Nephron (organoid): ENCODE measurements around the gene ACOT13.
"Not testable (repeated sequence)": the region's sequence is repeated elsewhere in the genome, so short reads cannot be mapped to it uniquely, and the experiment has no call there.

Experiments
- H3K27ac Mint-ChIP-seq, 3 experiments: 2 replicates each; pipeline ENCODE4 v1.8.0; 2020; ENCODE audit warnings: mixed read lengths in 3 of 3, mild to moderate bottlenecking in 2 of 3, moderate library complexity in 1 of 3
- H3K27me3 Mint-ChIP-seq: 2 replicates; pipeline ENCODE4 v1.8.0; 2021; ENCODE audit warnings: low read depth, mild to moderate bottlenecking, moderate library complexity, mixed read lengths
- H3K36me3 Mint-ChIP-seq: 2 replicates; pipeline ENCODE4 v1.8.0; 2020; ENCODE audit warnings: low read depth, mixed read lengths
- H3K4me1 Mint-ChIP-seq: 2 replicates; pipeline ENCODE4 v1.8.0; 2020; ENCODE audit warnings: mixed read lengths
- H3K4me3 Mint-ChIP-seq, 3 experiments: 2 replicates each; pipeline ENCODE4 v1.8.0; 2020; ENCODE audit warnings: mild to moderate bottlenecking in 3 of 3, mixed read lengths in 3 of 3, moderate library complexity in 2 of 3
- H3K9me3 Mint-ChIP-seq: 2 replicates; pipeline ENCODE4 v1.8.0; 2020; ENCODE audit warnings: mixed read lengths
- CTCF ChIP-seq, 3 experiments: fragments of 200-600 bp; sonication (generic); IDR thresholded peaks; one replicate each; pipeline ENCODE4 v1.5.0; 2021; ENCODE audit warnings: antibody characterized with exemption in 3 of 3; ENCODE audit not compliant: unreplicated experiment in 3 of 3

The ACOT13 gene

DNA sequence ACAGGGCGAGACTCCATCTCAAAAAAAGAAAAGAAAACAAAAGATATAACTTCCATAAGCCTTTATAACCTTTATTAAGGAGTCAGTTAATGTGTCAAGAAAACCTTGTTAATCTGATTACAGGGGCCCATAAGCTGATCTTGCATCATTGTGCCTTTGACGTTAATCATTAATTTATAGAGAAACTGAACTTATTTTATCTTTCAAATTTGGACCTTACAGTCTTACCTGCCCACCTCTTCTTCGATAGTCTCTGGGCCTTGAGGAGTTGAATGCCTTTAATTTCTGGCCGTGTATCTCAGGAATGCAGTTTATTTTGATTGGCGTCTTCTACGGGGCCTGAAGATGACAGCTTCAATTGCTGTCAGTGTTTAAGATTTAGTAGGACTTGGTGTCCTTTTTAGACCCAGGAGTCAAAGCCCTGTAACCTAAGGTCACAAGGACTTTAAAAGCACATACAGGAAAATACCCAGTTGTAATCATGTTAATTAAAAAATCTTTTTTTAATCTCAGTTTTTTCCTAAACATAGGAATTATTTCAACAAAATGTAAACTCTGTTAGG is 5.8 kb downstream of the ACOT13 start:
- no peak for TF ChIP-seq CTCF (IDR thresholded peaks at IDR 0.05; ENCODE audit: unreplicated experiment in 3 of 3)
- Mint-ChIP-seq H3K36me3 (peaks cover 69% of the 10 kb centered on the region), H3K9me3 (peaks cover 54% of the 10 kb centered on the region), H3K27ac (no peak overlapping the region), H3K4me3 (no peak overlapping the region), H3K4me1 (no peaks in the 10 kb centered on the region), H3K27me3 (no peaks in the 10 kb centered on the region)

- Mint-ChIP-seq H3K27ac (no peak overlapping the region), H3K27me3 (no peaks in the 10 kb centered on the region), H3K9me3 (peaks cover 54% of the 10 kb centered on the region), H3K4me1 (no peaks in the 10 kb centered on the region), H3K4me3 (no peak overlapping the region), H3K36me3 (peaks cover 70% of the 10 kb centered on the region)
- TF ChIP-seq CTCF (IDR thresholded peaks at IDR 0.05; ENCODE audit: unreplicated experiment in 3 of 3), result no peak
Observed at GRCh38 chr6:24673625-24674024, 6.7 kb downstream of the ACOT13 start.

- peaks cover 47% of the 10 kb centered on the region for H3K36me3 Mint-ChIP-seq
- H3K4me1 Mint-ChIP-seq, H3K4me3 Mint-ChIP-seq, H3K27me3 Mint-ChIP-seq, H3K27ac Mint-ChIP-seq: not testable (repeated sequence)
- peaks cover 25% of the 10 kb centered on the region for H3K9me3 Mint-ChIP-seq
Observed at GRCh38 chr6:24678792-24679352, 12.0 kb downstream of the ACOT13 start.

DNA sequence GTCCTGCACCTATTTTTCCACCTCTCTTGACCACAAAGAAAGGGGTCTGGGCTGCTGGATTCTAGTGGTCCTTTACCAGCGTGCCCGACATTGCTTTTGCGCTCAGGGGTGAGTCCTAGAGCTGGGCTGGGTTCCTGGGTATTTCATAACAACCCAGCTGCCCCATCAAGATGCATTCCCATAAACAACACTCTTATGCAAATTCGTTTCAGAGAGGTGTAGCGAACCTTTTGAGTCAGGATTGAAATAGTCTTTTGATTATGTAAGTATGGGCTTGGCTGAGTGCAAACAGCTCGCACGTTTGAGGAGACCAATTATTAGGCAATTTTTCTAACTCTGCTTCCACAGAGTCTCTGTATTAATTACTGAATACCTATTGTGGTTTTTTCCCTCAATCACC is 13.7 kb downstream of the ACOT13 start:
- H3K27me3 Mint-ChIP-seq, result no peaks in the 10 kb centered on the region
- H3K4me3 Mint-ChIP-seq, result no peak overlapping the region
- no peak for TF ChIP-seq CTCF (IDR thresholded peaks at IDR 0.05; ENCODE audit: unreplicated experiment in 3 of 3)
- no peak overlapping the region for H3K27ac Mint-ChIP-seq
- H3K9me3 Mint-ChIP-seq, result peaks cover 18% of the 10 kb centered on the region
- H3K36me3 Mint-ChIP-seq, result peaks cover 36% of the 10 kb centered on the region
- H3K4me1 Mint-ChIP-seq, result no peaks in the 10 kb centered on the region

DNA sequence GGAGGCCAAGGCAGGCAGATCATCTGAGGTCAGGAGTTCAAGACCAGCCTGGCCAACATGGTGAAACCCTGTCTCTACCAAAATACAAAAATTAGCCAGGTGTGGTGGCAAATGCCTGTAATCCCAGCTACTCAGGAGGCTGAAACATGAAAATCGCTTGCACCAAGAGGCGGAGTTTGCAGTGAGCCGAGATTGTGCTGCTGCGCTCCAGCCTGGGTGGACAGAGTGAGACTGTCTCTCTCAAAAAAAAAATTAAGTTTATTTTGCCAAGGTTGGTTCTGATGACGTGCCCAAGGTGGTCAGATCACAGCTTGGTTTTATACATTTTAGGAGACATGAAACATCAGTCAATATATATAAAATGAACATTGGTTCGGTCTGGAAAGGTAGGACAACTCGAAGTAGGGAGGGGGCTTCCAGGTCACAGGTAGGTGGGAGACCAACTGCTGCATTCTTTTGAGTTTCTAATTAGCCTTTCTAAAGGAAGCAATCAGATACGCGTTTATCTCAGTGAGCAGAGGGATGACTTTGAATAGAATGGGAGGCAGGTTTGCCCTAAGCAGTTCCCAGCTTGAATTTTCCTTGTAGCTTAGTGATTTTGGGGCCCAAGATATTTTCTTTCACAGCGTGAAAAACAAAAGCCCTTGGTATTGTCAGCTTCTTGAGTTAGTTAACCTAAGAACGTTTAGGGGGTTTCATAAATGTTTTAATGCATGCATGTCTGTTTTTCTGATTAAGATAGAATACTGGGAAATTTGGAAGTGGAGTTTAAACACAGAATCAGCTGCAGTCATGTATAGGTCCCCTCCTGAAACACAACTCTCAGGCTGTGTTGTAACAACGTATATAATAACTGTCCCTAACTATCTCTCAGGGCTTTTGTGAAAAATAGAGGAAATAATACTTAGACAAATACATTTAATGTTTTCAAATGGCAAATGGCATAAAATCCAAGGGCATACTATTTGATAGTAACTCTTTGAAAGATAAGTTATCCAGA is 16.7 kb downstream of the ACOT13 start:
- H3K9me3 Mint-ChIP-seq, result peaks cover 11% of the 10 kb centered on the region
- peaks cover 28% of the 10 kb centered on the region for H3K36me3 Mint-ChIP-seq
- no peak for TF ChIP-seq CTCF (IDR thresholded peaks at IDR 0.05; ENCODE audit: unreplicated experiment in 3 of 3)
- H3K27ac Mint-ChIP-seq, result no peak overlapping the region
- no peaks in the 10 kb centered on the region for H3K4me1 Mint-ChIP-seq
- no peaks in the 10 kb centered on the region for H3K27me3 Mint-ChIP-seq
- H3K4me3 Mint-ChIP-seq, result no peak overlapping the region

DNA sequence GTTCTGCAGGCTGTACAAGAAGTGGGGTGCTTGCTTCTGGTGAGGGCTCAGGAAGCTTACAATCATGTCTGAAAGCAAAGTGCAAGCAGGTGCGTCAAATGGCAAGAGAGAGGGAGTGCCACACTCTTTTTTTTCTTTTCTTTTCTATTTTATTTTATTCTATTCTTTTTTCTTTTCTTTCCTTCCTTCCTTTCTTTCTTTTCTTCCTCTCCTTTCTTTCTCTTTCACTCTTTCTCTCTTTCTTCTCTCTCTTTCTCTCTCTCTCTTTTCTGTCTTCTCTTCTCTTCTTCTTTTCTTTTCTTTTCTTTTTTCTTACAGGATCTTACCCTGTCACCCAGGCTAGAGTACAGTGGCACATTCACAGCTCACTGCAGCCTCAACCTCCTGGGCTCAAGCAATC is 19.5 kb downstream of the ACOT13 start:
- H3K4me3 Mint-ChIP-seq, result no peak overlapping the region
- H3K27me3 Mint-ChIP-seq, result no peaks in the 10 kb centered on the region
- H3K9me3 Mint-ChIP-seq, result peaks cover 2% of the 10 kb centered on the region
- H3K27ac Mint-ChIP-seq, result no peak overlapping the region
- peaks cover 18% of the 10 kb centered on the region for H3K36me3 Mint-ChIP-seq
- no peaks in the 10 kb centered on the region for H3K4me1 Mint-ChIP-seq
- no peak for TF ChIP-seq CTCF (IDR thresholded peaks at IDR 0.05; ENCODE audit: unreplicated experiment in 3 of 3)
